IMR-90 (cell line): ENCODE measurements around the gene EXOC4. TPM values are rescaled to one million over a fixed set of nuclear protein-coding genes. Genes with fewer than 3 reads are reported as not detected.
A peak's percentile ranks its signal among the peaks of the same experiment; 100 is the strongest.

ENCODE experiments used
- ATAC-seq: fragments of 200-7000 bp; cut with Tn5 transposase; 2 replicates; pipeline ENCODE4 v1.9.1; 2020; ENCODE audit warnings: low read depth, mild to moderate bottlenecking, moderate library complexity
- BruUV-seq: library from RNA; stranded (reverse); fragments of 400-500 nt; replicated peaks from 2 replicates; lab custom pipeline; 2021; lab: Mats Ljungman, UMichigan
- CTCF ChIA-PET: fragments of 300-600 bp; formaldehyde crosslinking; extraction: SDS; loops from one replicate; lab custom pipeline; 2021; ENCODE audit warnings: antibody characterized with exemption; lab: Yijun Ruan, JAX
- POLR2A ChIA-PET: fragments of 300-600 bp; sonication (Branson Sonifier 250); formaldehyde crosslinking; loops from one replicate; lab custom pipeline; 2022; ENCODE audit warnings: antibody characterized with exemption; ENCODE audit not compliant: unreplicated experiment; lab: Charles Lee
- DNase-seq: peaks from one replicate; pipeline ENCODE4 v3.0.0; 2013
- H2AFZ ChIP-seq: replicated peaks from 2 replicates; pipeline ENCODE3; 2013; ENCODE audit warnings: low read length, mild to moderate bottlenecking; ENCODE audit not compliant: poor library complexity
- H2AK5ac ChIP-seq: 2 replicates; pipeline ENCODE4 v1.6.1; 2013; ENCODE audit warnings: low read depth, low read length, inconsistent platforms
- H2AK9ac ChIP-seq: replicated peaks from 2 replicates; pipeline ENCODE3; 2013; ENCODE audit warnings: mild to moderate bottlenecking, low read depth, low read length, moderate library complexity; ENCODE audit not compliant: poor library complexity
- H2BK120ac ChIP-seq: 2 replicates; pipeline ENCODE4 v1.6.1; 2013; ENCODE audit warnings: low read depth, low read length, inconsistent platforms
- H2BK15ac ChIP-seq: 3 replicates; pipeline ENCODE4 v1.6.1; 2013; ENCODE audit warnings: low read depth, low read length, inconsistent platforms
- H2BK20ac ChIP-seq: 2 replicates; pipeline ENCODE4 v1.6.1; 2013; ENCODE audit warnings: low read depth, mild to moderate bottlenecking, inconsistent platforms, low read length, moderate library complexity
- H2BK5ac ChIP-seq: 2 replicates; pipeline ENCODE4 v1.6.1; 2013; ENCODE audit warnings: mild to moderate bottlenecking, low read depth, low read length, inconsistent platforms; ENCODE audit not compliant: poor library complexity, severe bottlenecking
- H3K14ac ChIP-seq: replicated peaks from 2 replicates; pipeline ENCODE4 v1.6.1; 2013; ENCODE audit warnings: low read depth, low read length, inconsistent platforms
- H3K18ac ChIP-seq: 2 replicates; pipeline ENCODE4 v1.6.1; 2013; ENCODE audit warnings: low read depth, low read length, control low read depth
- H3K23ac ChIP-seq: 2 replicates; pipeline ENCODE4 v1.6.1; 2013; ENCODE audit warnings: low read depth, low read length, inconsistent platforms
- H3K27ac ChIP-seq: 2 replicates; pipeline ENCODE4 v1.5.1; 2013; ENCODE audit warnings: mild to moderate bottlenecking, control low read depth, low read length; ENCODE audit not compliant: insufficient read depth
- H3K27me3 ChIP-seq: 2 replicates; pipeline ENCODE4 v1.6.1; 2013; ENCODE audit warnings: low read length; ENCODE audit not compliant: control insufficient read depth, insufficient read depth
- H3K36me3 ChIP-seq: 2 replicates; pipeline ENCODE4 v1.6.1; 2013; ENCODE audit warnings: low read length, mixed read lengths; ENCODE audit not compliant: control insufficient read depth, insufficient read depth
- H3K4ac ChIP-seq: 2 replicates; pipeline ENCODE4 v1.6.1; 2013; ENCODE audit warnings: low read depth, low read length, inconsistent platforms
- H3K4me1 ChIP-seq: 2 replicates; pipeline ENCODE4 v1.6.1; 2013; ENCODE audit warnings: low read length, mixed read lengths; ENCODE audit not compliant: control insufficient read depth, insufficient read depth
- H3K4me2 ChIP-seq: 2 replicates; pipeline ENCODE4 v1.6.1; 2013; ENCODE audit warnings: low read depth, mild to moderate bottlenecking, control low read depth, low read length, moderate library complexity
- H3K4me3 ChIP-seq: 2 replicates; pipeline ENCODE4 v1.5.1; 2013; ENCODE audit warnings: low read depth, mild to moderate bottlenecking, control low read depth, low read length, moderate library complexity; ENCODE audit not compliant: insufficient read depth
- H3K56ac ChIP-seq: 2 replicates; pipeline ENCODE4 v1.6.1; 2013; ENCODE audit warnings: low read length, inconsistent platforms; ENCODE audit not compliant: insufficient read depth; ENCODE audit errors: extremely low read depth
- H3K79me1 ChIP-seq, 2 experiments: 2 replicates each; pipeline ENCODE4 v1.6.1; 2013; ENCODE audit warnings: low read length in 2 of 2, inconsistent platforms in 1 of 2, low read depth in 1 of 2
- H3K9ac ChIP-seq: 2 replicates; pipeline ENCODE4 v1.6.1; 2013; ENCODE audit warnings: low read depth, low read length, control low read depth
- H3K9me1 ChIP-seq: 2 replicates; pipeline ENCODE4 v1.6.1; 2013; ENCODE audit warnings: low read length, inconsistent platforms; ENCODE audit not compliant: insufficient read depth
- H3K9me3 ChIP-seq: 2 replicates; pipeline ENCODE4 v1.6.1; 2013; ENCODE audit warnings: low read length; ENCODE audit not compliant: control insufficient read depth, insufficient read depth
- H4K20me1 ChIP-seq: 2 replicates; pipeline ENCODE4 v1.6.1; 2013; ENCODE audit warnings: low read length, inconsistent platforms; ENCODE audit not compliant: insufficient read depth
- H4K5ac ChIP-seq: 2 replicates; pipeline ENCODE4 v1.6.1; 2013; ENCODE audit warnings: mild to moderate bottlenecking, low read depth, low read length, control low read depth
- H4K8ac ChIP-seq, 2 experiments: 2 replicates each; pipeline ENCODE4 v1.6.1; 2013; ENCODE audit warnings: low read depth in 2 of 2, low read length in 2 of 2, control low read depth in 1 of 2, inconsistent platforms in 1 of 2
- H4K91ac ChIP-seq: 2 replicates; pipeline ENCODE4 v1.6.1; 2013; ENCODE audit warnings: low read depth, low read length, inconsistent platforms; ENCODE audit not compliant: insufficient read depth
- BHLHE40 ChIP-seq: fragments of 150-350 bp; IDR thresholded peaks from 2 replicates; pipeline ENCODE4 v1.6.1; 2016; ENCODE audit warnings: mild to moderate bottlenecking, low read depth, low read length
- MAZ ChIP-seq: IDR thresholded peaks from 2 replicates; pipeline ENCODE4 v1.6.1; 2012; ENCODE audit warnings: low read depth, mild to moderate bottlenecking, low read length, improper control_type of control experiment, moderate library complexity, borderline replicate concordance
- RCOR1 ChIP-seq: IDR thresholded peaks from 2 replicates; pipeline ENCODE4 v1.6.1; 2012; ENCODE audit warnings: mild to moderate bottlenecking, low read length, improper control_type of control experiment; ENCODE audit not compliant: insufficient replicate concordance
- WGBS, 2 experiments: methylation state at CpG; one replicate each; pipeline versions ENCODE4 v1.1.5 to v1.1.7; 2013; ENCODE audit warnings: missing lambda C conversion rate in 2 of 2; ENCODE audit not compliant: insufficient read length in 1 of 2; ENCODE audit errors: extremely low coverage in 2 of 2; 5-methylcytosine and 5-hydroxymethylcytosine counted together
- dilution Hi-C: fragments of 300-500 bp; cut with HindIII; formaldehyde crosslinking; loops from one replicate; pipeline ENCODE4 v1.14.3; 2018; ENCODE audit warnings: low sequenced_read_pairs; ENCODE audit not compliant: unreplicated experiment
- in situ Hi-C: fragments of 300-500 bp; cut with MboI; formaldehyde crosslinking; loops from 3 replicates; pipeline ENCODE4 v1.14.3; 2019; ENCODE audit warnings: low sequenced_read_pairs, inconsistent platforms, mixed read lengths
- intact Hi-C: fragments of 100-400 bp; cut with micrococcal nuclease; formaldehyde crosslinking; loops from 2 replicates; pipeline ENCODE4 v1.10.0; 2022
- polyA plus RNA-seq, 3 experiments: library from polyadenylated mRNA; depleted of rRNA; stranded (reverse); fragments of >200 nt; gene quantifications; 2 replicates each; pipeline ENCODE4 v1.2.3, GENCODE V29; 2012; ENCODE audit warnings: low replicate concordance in 1 of 3
- total RNA-seq: library from RNA; depleted of rRNA; stranded (reverse); fragments of >200 nt; gene quantifications from 2 replicates; pipeline ENCODE4 v1.2.3, GENCODE V29; 2012

The EXOC4 gene
- total and polyA plus RNA-seq, 2 of the 4 experiments (the other 2 are of a cell fraction), result 25.4 to 94.6 TPM

- no peak for DNase-seq
- no peak overlapping the region for H2AFZ ChIP-seq
- no peak for ATAC-seq
- H4K8ac ChIP-seq, result no peak overlapping the region
- H3K9ac ChIP-seq, result no peak overlapping the region
- H3K27me3 ChIP-seq, result no peaks in the 10 kb centered on the region
- H3K4ac ChIP-seq, result no peak overlapping the region
- H3K27ac ChIP-seq, result no peak overlapping the region
- H3K4me3 ChIP-seq, result no peak overlapping the region
- ChIA-PET CTCF (no interaction called here), POLR2A (no interaction called here)
- TF ChIP-seq MAZ (no peak), RCOR1 (no peak), BHLHE40 (no peak)
- peaks cover 3% of the 10 kb centered on the region; the same call in 1 of the 2 replicates for H3K4me1 ChIP-seq
- no peaks in the 10 kb centered on the region for H3K36me3 ChIP-seq
- 0 out of 2 replicates have a peak, but pooled peaks cover under 1% of the 10 kb centered on the region for H3K9me1 ChIP-seq
- H4K91ac ChIP-seq, result no peak overlapping the region
- no peak overlapping the region for H2BK5ac ChIP-seq
- no peak overlapping the region for H3K23ac ChIP-seq
- H2BK20ac ChIP-seq, result no peak overlapping the region
- no peak overlapping the region for H3K4me2 ChIP-seq
- no peak overlapping the region for H2AK5ac ChIP-seq
- H2AK9ac ChIP-seq, result no peak overlapping the region
- intact Hi-C loops, result no loop called here
- no peaks in the 10 kb centered on the region for H4K20me1 ChIP-seq
- peaks cover 5 to 10% of the 10 kb centered on the region in 2 experiments for H3K79me1 ChIP-seq
- dilution Hi-C loops, result no loop called here
- 100% methylated on average over 1 of the region's 6 CpGs for WGBS, 2 experiments
- H3K9me3 ChIP-seq, result no peaks in the 10 kb centered on the region
- BruUV-seq, result no TSS peak
- H4K5ac ChIP-seq, result 0 out of 2 replicates have a peak overlapping the region, but pooled peaks have one; percentile 41
- no peak overlapping the region for H2BK120ac ChIP-seq
- no peak overlapping the region for H3K14ac ChIP-seq
- in situ Hi-C loops, result no loop called here
- H3K18ac ChIP-seq, result no peak overlapping the region
- peak overlapping the region; percentile 33; the same call in 1 of the 3 replicates for H2BK15ac ChIP-seq
- no peak overlapping the region for H3K56ac ChIP-seq
These were observed 323.8 kb downstream of the EXOC4 start for GRCh38 chr7:133576612-133577168.
